ENCODE data around the gene DHX35.
A peak's percentile ranks its signal among the peaks of the same experiment; 100 is the strongest.

The DHX35 gene, protein sequence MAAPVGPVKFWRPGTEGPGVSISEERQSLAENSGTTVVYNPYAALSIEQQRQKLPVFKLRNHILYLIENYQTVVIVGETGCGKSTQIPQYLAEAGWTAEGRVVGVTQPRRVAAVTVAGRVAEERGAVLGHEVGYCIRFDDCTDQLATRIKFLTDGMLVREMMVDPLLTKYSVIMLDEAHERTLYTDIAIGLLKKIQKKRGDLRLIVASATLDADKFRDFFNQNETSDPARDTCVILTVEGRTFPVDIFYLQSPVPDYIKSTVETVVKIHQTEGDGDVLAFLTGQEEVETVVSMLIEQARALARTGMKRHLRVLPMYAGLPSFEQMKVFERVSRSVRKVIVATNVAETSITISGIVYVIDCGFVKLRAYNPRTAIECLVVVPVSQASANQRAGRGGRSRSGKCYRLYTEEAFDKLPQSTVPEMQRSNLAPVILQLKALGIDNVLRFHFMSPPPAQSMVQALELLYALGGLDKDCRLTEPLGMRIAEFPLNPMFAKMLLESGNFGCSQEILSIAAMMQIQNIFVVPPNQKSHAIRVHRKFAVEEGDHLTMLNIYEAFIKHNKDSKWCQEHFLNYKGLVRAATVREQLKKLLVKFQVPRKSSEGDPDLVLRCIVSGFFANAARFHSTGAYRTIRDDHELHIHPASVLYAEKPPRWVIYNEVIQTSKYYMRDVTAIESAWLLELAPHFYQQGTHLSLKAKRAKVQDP

DNA sequence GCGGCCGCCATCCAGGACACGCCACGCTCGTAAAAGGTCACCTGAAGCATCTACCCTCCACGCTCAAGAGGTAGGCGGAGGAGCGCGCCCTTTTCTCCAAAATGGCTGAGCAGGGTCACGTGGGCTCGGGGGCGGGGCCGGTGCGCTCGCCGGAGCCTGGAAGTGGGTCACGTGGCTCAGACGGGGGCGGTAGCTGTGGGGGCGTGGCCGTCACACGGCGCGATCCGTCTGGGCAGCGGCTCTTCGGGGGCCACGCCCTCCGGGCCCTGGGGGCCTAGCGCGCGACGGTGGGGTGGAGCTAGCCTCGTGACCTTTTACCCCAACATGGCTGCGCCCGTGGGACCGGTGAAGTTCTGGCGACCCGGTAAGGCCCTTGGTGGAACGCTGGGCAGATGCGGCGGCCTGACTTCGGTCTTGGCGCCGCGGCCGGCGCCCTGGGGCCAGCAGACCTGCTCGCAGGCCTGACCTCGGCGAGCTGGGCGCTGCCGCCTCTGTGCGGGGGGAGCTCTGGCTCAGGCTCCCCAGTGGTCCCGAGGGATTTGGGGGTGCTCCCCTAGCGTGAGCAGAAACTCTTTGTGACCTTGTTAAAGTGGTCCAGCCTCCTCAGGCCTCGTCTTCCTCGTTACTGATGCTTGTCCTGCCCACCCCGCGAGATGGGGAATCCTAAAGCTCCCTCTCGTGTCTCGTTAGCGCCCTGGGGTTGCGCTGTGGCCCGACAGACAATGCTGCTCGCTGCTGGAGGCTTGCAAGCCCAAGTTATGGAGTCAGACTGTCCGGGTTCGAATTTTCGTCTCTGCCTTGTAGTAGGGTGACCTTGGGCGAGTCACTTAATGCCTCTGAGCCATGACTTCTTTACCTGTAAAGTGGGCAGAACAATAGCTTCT, at the start of gene DHX35:
Gene DHX35 (plus strand): TSS at position 301 of the 884 bp plus-strand sequence. CDS start 24 bp downstream, at position 325.
- peak; percentile 94 to 96 for DNase-seq

GRCh38 chr20:38915355-38915754, 46.8 kb upstream of the DHX35 start:
- DNase-seq, result no peak

DNA sequence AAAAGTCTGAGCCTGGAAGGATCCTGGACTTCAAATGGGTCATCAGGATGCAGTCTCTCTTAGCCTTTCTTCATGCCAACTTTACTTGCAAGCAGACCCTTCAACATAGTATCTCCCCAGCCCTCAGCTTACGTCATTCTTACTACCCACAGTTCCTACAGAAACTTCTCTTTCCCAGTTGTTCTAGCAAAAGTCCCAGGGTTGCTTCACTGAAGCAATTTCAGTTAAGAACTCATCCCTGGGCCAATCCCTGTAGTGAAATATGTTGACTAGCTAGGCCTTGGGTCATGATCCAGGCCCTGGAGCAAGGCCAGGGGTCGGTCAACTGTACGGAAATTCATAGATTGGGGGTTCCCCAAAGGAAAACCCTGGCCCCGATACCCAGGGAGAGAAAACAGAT, 44.5 kb upstream of the DHX35 start:
- no peak for DNase-seq

DNA sequence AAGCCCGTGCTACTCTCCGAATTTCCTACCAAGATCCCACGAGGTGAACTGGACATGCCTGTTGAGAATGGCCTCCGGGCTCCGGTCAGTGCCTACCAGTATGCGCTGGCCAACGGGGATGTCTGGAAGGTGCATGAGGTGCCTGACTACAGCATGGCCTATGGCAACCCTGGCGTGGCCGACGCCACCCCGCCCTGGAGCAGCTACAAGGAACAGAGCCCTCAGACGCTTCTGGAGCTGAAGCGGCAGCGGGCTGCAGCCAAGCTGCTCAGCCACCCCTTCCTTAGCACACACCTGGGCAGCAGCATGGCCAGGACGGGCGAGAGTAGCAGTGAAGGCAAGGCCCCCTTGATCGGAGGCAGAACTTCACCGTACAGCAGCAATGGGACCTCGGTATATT, 44.0 kb upstream of the DHX35 start:
- DNase-seq, result no peak

DNA sequence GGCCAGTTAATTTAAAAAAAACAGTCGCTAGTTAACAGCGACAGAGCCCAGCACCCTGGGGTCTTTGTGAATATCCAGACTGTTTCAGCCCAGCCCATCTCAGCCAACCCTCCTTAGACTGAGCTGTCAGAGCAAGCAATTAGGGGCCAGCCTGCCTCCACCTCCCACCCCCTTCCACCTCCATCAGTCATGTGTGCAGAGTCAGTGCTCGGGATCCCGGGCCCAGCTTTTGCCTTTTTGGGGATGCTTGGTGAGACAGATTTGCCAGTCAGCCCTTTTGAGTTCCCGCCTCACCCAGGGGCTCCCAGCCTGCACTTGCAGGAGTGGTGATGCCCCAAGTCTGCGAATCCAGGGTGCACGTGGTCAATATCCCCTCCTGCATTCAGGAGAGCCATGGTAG, 42.5 kb upstream of the DHX35 start:
- no peak for DNase-seq

DNA sequence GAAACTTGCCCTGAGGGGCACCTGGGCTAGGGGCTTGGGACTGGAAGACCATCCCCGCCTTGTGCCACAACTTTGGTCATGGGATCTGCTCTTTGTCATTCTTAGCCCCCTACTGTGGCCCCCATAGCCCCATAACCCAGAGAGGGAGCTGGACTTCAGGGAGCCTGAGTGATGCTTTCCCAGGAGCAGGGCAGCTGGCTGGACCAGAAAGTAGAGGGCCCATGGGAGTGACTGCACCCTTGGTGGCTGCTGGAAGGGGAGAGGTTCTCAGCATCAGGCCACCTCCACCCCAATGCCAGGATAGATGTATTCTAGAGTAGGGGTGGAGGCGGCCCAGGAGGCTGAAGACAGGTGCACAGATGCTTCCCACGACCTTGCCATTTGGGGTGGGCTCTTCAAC, 41.7 kb upstream of the DHX35 start:
- DNase-seq, result no peak

GRCh38 chr20:38920851-38921250, 41.3 kb upstream of the DHX35 start:
- no peak for DNase-seq

DNA sequence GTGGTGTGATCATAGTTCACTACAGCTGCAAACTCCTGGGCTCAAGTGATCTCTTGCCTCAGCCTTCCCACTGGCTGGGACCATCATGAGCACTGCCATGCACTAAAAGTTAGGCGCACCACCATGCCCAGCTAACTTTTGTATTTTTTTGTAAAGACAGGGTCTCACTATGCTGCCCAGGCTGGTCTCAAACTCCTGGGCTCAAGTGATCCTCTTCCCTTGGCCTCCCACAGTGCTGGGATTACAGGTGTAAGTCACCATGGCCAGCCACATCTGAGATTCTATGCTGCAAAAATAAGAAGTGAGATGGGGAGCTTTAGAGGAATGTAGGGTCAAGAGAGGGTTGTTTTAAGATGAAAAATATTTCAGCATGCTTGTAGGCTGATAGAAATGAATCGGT, 37.4 kb upstream of the DHX35 start:
- DNase-seq, result no peak

DNA sequence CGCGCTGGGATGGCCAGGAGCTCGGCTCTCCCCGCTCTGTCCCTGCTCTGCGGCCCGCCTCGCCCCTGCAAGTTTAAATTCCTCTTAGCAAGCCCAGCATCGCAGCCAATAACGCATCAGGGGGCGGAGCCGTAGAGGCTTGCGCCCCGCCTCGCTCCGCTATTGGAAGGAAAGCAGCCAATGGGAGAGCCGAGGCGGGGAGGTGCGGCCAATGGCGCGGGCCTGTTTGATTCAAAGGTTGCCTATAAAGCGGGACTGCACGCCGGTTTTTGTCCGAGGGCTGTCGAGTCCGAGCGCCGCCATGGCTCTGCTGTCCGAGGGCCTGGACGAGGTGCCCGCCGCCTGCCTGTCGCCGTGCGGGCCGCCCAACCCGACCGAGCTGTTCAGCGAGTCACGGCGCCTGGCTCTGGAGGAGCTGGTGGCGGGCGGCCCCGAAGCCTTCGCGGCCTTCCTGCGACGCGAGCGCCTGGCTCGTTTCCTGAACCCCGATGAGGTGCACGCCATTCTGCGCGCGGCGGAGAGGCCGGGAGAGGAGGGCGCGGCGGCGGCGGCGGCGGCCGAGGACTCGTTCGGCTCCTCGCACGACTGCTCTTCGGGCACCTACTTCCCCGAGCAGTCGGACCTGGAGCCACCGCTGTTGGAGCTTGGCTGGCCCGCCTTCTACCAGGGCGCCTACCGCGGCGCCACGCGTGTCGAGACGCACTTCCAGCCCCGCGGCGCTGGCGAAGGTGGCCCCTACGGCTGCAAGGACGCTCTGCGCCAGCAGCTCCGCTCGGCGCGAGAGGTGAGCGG, 35.8 kb upstream of the DHX35 start, which contains the start of gene FAM83D:
Gene FAM83D (plus strand): TSS at position 276 of the 792 bp plus-strand sequence. CDS start 26 bp downstream, at position 302.
- DNase-seq, result peak; percentile 90 to 94

DNA sequence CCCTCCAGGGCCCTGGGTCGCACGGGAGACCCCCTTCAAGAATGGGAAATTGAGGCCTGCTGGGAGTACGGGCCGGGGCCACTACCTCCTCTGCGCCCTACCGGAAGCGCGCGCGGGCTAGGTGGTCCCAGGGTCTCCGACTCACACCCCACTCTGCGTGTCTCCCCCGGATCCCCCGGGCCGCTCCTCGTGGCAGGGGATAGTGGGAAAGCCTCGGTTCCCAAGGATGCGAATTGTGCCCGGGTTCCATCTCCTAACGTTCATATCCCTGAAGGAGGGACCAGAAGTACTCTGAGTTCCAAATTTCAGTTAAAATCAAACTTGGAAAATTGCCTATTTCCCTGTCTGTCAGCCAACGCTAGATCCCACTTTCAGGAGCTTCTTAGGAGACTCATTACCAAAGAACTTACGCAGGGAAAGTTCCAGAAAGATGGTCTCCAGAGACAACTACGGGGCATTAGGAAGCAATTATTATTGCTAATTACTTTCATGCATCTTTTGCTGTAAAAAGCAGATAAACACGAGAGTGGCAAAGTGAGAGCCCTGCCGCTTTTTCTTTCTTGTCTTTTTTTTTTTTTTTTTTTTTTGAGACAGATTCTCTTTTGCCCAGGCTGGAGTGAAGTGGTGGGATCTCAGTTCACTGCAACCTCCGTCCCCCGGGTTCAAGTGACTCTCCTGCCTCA, 35.1 kb upstream of the DHX35 start:
- DNase-seq, result no peak

DNA sequence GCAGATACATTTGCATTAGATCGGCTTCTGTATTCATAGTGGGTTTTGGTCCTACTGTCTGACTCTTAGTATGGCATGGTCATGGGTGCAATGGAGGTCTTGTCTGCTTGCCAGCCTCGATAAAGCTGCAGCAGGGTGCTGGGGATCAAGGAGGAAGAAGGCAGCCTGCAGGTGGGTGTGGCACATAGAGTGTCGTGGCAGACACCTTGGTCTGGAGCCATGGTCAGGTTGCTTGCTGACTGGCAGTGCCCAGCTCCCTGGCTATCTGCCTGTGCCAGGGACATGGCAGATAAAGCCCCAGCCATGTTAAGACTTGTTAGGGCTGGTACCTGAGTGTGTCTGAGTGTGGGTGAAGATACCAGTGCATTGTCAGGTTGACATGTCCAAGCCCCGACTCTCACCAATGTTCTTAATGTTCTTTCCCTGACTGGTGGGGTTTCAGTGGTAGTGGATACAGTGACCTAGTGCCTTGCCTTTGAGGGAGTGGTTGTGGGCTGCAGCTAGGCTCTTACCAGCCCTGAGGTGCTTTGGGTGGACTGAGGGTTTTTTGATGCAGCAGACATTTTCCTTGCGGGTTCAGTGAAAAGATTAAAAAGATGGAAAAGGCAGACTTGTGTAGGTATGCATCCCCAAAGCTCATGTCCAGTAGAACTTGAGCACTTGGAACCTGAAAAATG, 34.1 kb upstream of the DHX35 start:
- DNase-seq, result no peak

DNA sequence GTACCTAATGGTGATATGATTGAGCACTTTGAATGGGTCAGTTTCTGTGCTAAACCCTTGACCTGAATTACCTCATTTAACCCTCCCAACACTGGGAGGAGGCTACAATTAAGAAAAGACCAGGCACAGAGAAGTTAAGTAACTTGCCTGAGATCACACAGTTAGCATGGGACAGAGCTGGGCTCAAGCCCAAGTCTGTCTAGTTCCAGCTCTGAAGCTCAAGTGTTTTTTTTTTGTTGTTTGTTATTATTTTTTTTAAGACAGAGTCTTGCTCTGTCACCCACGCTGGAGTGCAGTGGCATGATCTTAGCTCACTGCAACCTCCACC, 31.9 kb upstream of the DHX35 start:
- DNase-seq, result no peak

- DNase-seq, result no peak
Measured at GRCh38 chr20:38931984-38932383, 30.2 kb upstream of the DHX35 start.

GRCh38 chr20:38932457-38933120, 29.6 kb upstream of the DHX35 start:
- DNase-seq, result no peak

- DNase-seq, result no peak
Measured at GRCh38 chr20:38934530-38934929, 27.6 kb upstream of the DHX35 start.

GRCh38 chr20:38935285-38935684, 26.9 kb upstream of the DHX35 start:
- DNase-seq, result no peak

- no peak for DNase-seq
Measured at GRCh38 chr20:38935967-38936407, 26.2 kb upstream of the DHX35 start.

- no peak for DNase-seq
Measured at GRCh38 chr20:38937000-38937399, 25.1 kb upstream of the DHX35 start.

- no peak for DNase-seq
Measured at GRCh38 chr20:38937978-38938473, 24.1 kb upstream of the DHX35 start.

GRCh38 chr20:38939686-38940085, 22.5 kb upstream of the DHX35 start:
- DNase-seq, result no peak

All from hippocampal formation (tissue), 2 donors.